HG03196 (cell line): ENCODE data around the gene LY86.

Experiments
- ATAC-seq: cut with Tn5 transposase; IDR thresholded peaks from one replicate; pipeline ENCODE4 v1.9.1; 2021; ENCODE audit not compliant: unreplicated experiment

Gene LY86

GRCh38 chr6:6588064-6588923 is at the start of gene LY86:
TSS of gene LY86 (plus strand) at chr6:6588720. CDS start at chr6:6588735, 15 bp downstream.
- peak; percentile 53 for ATAC-seq

GRCh38 chr6:6539036-6539435 is 49.5 kb upstream of the LY86 start:
- no peak for ATAC-seq

- no peak for ATAC-seq
Observed at GRCh38 chr6:6542357-6542756, 46.2 kb upstream of the LY86 start.

GRCh38 chr6:6543181-6543879 is 45.2 kb upstream of the LY86 start:
- ATAC-seq, result no peak

- no peak for ATAC-seq
Observed at GRCh38 chr6:6545616-6546317, 42.8 kb upstream of the LY86 start.

- peak; percentile 41 for ATAC-seq
Observed at GRCh38 chr6:6546318-6547109, 42.0 kb upstream of the LY86 start.

GRCh38 chr6:6547110-6547879 is 41.2 kb upstream of the LY86 start:
- ATAC-seq, result peak; percentile 78

- ATAC-seq, result no peak
Observed at GRCh38 chr6:6556161-6556737, 32.3 kb upstream of the LY86 start.

- no peak for ATAC-seq
Observed at GRCh38 chr6:6556738-6557503, 31.6 kb upstream of the LY86 start.

- no peak for ATAC-seq
Observed at GRCh38 chr6:6557504-6557839, 31.0 kb upstream of the LY86 start.

- no peak for ATAC-seq
Observed at GRCh38 chr6:6557886-6558285, 30.6 kb upstream of the LY86 start.

- no peak for ATAC-seq
Observed at GRCh38 chr6:6559994-6560570, 28.4 kb upstream of the LY86 start.

GRCh38 chr6:6560909-6561308 is 27.6 kb upstream of the LY86 start:
- ATAC-seq, result no peak

GRCh38 chr6:6564154-6564553 is 24.4 kb upstream of the LY86 start:
- ATAC-seq, result no peak

GRCh38 chr6:6565069-6565468 is 23.5 kb upstream of the LY86 start:
- no peak for ATAC-seq

GRCh38 chr6:6565488-6565887 is 23.0 kb upstream of the LY86 start:
- no peak for ATAC-seq

- no peak for ATAC-seq
Observed at GRCh38 chr6:6566766-6567165, 21.8 kb upstream of the LY86 start.

- ATAC-seq, result no peak
Observed at GRCh38 chr6:6569096-6569810, 19.3 kb upstream of the LY86 start.
